NCI-H1436 treated with DMSO at 0.1 percent for 48 hours (cell line): ENCODE data around the gene ACOT7.

Experiments used
- DNase-seq: peaks from one replicate; lab custom pipeline; 2025; lab: John Stamatoyannopoulos, UW

ACOT7 gene

GRCh38 chr1:6343506-6344405 lies 49.8 kb downstream of the ACOT7 start:
- no peak for DNase-seq

GRCh38 chr1:6342056-6342455 lies 51.5 kb downstream of the ACOT7 start:
- DNase-seq: no peak

DNA sequence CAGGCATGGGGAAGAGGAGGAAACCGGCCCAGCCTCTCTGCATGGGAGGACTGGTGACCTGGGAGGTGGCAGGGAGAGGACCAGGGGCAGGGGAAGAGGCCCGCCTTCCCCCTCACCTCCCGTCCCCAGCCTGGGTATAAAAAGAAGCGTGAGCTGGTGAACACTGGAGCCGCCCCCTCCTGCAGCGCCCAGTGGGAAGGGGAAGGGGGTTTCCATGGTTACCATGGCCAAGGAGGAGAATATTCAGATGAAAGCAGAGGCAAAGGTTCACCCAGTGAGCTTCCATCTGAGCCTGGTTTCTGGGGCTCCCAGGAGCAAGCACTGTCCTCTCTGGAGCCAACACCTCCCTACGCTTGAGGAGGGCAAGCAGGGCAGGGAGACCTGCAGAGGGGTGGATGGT lies 54.9 kb downstream of the ACOT7 start:
- no peak for DNase-seq

- DNase-seq: no peak
Measured at GRCh38 chr1:6336776-6337622, 56.6 kb downstream of the ACOT7 start.

- DNase-seq: no peak
Measured at GRCh38 chr1:6334261-6334993, 59.1 kb downstream of the ACOT7 start.

- DNase-seq: no peak
Measured at GRCh38 chr1:6332821-6333220, 60.7 kb downstream of the ACOT7 start.

GRCh38 chr1:6331543-6332273 lies 61.9 kb downstream of the ACOT7 start:
- no peak for DNase-seq

- DNase-seq: no peak
Measured at GRCh38 chr1:6330410-6330911, 63.1 kb downstream of the ACOT7 start.

DNA sequence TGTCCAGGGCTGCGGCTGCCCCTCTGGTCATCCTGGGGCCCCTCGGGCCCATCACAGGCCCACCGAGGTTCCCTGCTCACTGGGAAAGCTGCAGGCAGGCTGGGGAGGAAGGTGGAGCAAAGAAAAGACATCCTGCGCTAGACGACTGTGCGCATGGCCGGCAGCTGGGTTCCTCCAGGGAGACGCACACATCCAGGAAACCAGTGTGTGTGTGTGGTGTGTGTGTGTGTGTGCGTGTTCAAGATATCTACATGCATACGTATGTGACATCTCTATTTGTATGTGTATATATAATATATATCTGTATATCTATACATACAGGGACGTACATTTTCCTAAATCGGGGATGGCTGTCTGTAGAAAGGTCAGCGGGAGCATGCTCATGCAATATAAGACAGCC lies 63.7 kb downstream of the ACOT7 start:
- DNase-seq: no peak

- DNase-seq: no peak
Measured at GRCh38 chr1:6329396-6329795, 64.2 kb downstream of the ACOT7 start.

DNA sequence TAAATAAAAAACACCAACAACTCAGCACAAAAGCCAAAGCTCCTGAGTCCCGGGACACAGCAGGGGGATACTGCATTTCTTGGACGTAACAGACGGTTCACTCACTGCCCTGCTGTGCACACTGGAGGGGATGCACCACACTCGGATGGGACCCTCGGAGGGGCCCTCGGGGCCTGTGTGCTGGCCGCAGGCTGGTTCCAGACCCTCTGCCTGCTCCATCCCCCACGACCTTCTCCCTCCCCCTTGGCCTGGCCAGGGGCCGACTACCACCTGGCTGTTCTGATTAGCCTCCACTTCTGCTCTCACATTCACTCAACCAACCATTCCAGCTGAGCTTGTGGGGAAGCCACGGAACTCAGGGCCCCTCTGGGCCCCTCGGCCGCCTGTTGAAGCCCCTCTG lies 64.9 kb downstream of the ACOT7 start:
- no peak for DNase-seq

DNA sequence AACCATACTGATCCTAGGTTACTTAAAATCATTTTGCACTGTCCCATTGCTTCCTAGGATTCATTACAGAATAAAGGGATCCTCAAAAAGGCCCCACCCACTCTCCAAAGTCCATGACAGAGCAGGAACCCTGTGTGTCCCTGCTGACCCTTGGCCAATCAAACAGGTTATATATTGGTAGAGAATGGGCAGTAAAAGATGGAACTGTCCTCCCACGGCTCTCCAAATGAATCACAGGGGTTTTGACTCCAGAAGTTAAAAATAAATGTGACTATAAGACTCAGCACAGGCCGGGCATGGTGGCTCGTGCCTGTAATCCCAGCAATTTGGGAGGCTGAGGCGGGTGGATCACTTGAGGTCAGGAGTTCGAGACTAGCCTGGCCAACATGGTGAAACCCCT lies 65.5 kb downstream of the ACOT7 start:
- no peak for DNase-seq

DNA sequence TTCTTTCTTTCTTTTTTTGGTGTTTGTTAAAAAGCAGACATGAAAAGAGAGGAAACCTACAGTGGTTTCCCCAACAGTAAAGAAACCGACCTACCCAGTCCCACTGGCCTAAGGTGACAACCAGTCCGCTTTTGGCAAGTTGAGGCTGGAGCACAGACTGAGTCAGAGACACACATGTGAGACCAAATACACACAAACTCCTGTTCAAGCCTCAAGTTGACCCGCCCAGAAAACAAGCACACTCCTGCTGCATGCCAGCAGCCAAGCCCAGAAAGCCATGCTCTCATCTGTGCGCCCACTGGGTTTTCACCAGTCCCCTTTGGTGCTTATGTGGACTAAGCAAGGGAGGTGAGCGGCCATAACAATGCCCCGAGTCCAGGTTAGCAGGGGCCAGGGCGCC lies 68.1 kb downstream of the ACOT7 start:
- DNase-seq: no peak

GRCh38 chr1:6322161-6322560 lies 71.4 kb downstream of the ACOT7 start:
- DNase-seq: no peak

DNA sequence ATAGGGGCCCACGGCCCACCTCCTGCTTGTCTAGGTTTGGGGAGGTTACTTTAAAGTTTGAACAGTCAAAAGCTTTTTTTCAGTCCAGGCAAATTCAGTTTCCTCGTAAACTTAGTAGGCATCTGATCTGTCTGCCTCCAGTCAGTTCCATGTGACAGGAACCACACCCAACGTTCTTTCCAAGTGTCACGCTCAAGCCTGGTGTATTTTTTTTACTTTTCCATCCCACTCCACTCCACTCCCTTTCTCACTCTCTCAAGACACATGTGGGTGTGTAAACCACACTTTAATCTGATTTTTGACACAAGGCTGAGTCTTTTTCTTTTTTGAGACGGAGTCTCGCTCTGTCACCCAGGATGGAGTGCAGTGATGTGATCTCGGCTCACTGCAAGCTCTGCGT lies 72.4 kb downstream of the ACOT7 start:
- DNase-seq: no peak

DNA sequence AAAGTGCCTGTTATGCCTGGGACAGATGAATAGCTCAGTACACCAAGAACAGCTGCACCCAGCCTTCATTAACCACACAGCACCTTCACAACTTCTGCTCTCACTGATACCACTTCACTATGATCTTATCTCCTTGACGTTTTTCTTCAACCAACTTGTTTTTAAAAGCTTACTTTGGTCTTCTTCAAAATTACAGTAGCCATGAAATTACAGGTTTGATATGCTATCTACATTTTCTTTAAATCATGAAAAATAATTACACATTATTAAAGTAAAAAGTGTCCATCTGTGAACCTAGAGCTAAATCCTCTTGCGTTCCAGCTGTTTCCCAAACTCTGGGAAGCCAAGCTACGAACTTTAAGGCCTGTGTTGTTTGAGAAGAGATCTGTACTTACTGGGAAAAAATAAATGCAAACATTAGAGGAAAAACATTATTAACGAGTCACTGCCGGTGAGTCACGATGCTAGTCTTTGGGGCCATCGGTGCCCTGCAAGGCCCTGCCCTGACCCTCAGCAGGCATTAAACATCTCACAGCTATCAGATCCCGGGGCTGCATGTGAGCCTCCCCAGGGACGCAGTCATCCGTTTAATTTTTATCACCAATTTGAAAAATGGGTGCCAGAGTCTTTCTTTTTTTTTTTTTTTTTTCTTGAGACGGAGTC lies 76.3 kb downstream of the ACOT7 start:
- no peak for DNase-seq

- DNase-seq: no peak
Measured at GRCh38 chr1:6316240-6317097, 77.1 kb downstream of the ACOT7 start.

DNA sequence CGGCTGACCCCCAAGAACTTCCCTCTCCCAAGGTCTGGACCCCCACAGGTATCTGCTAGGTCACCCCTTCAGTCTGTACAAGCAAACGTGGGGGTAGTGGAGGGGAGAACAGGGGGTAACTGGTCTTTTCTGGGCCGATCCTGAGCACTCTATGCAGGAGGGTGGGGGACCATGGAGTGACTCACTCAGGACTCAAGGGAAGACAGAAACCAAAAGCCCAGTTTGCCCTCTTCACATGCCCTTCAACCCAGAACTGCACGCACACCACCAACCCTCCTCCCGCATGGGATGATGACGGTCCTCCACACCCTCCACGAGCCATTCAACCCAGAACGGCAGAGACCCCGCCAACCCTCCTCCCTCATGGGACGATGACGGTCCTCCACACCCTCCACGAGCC lies 79.1 kb downstream of the ACOT7 start:
- DNase-seq: no peak

- DNase-seq: no peak
Measured at GRCh38 chr1:6313393-6314200, 80.0 kb downstream of the ACOT7 start.
